ENCODE measurements around the gene PLK5. TPM values are rescaled to one million over a fixed set of nuclear protein-coding genes. Genes with fewer than 3 reads are reported as not detected.
"Not testable (repeated sequence)": the region's sequence is repeated elsewhere in the genome, so short reads cannot be mapped to it uniquely, and the experiment has no call there.

The PLK5 gene, protein sequence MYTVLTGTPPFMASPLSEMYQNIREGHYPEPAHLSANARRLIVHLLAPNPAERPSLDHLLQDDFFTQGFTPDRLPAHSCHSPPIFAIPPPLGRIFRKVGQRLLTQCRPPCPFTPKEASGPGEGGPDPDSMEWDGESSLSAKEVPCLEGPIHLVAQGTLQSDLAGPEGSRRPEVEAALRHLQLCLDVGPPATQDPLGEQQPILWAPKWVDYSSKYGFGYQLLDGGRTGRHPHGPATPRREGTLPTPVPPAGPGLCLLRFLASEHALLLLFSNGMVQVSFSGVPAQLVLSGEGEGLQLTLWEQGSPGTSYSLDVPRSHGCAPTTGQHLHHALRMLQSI
- not detected for total RNA-seq

DNA sequence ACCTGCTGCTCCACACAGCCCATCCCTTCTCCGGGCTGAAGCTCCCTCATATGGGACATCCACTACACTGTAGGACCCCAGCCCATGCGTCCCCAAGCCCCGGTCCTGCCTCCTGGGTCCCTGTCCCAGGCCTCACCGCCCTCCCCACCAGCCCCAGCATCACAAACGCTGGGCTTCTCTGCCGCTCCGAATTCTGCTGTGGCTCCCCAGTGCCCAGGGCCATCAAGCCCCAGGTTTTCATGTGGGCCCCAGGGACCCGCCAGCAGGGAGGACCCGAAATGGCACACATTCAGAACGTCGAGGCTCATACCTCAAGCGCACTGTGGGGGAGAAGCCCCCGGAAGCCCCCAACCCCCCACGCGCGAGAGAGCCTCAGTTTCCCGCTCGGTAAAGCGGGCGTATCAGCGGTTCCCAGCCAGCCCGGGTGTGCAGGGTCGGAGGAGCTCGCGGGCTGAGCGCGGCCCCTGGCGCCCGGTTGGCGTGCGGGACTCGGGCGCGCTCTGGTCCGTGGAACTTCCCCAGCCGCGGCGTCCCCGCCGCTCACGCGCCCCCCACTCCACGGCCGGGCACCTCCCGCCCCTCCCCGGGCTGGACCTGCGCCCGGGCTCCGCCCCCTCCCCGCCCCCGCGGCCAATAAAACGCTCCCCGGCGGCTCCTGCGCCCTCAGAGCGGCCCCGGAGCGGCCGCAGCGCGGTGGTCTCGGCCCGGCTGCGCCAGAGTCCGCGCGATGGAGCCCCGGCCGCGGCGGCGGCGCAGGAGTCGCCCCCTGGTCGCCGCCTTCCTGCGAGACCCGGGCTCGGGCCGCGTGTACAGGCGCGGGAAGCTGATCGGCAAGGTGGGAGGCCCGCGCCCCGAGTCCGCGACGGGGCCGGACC is at the start of gene PLK5:
Gene PLK5 (plus strand): TSS at position 666 of the 875 bp plus-strand sequence. CDS start 2,920 bp downstream, outside the sequence.
- no peak for DNase-seq
- H3K36me3 Mint-ChIP-seq (ENCODE audit: insufficient read depth), result no peaks in the 10 kb centered on the region
- H3K27me3 Mint-ChIP-seq (ENCODE audit: low read depth), result peaks cover 38% of the 10 kb centered on the region
- no peak within 1 kb of the TSS for H3K4me3 Mint-ChIP-seq
- ATAC-seq, result peak in 1 of 2 donors; percentile 36
- H3K4me1 Mint-ChIP-seq (ENCODE audit: low read depth), result peaks cover 7% of the 10 kb centered on the region
- H3K9me3 Mint-ChIP-seq, result no peaks in the 10 kb centered on the region

GRCh38 chr19:1474765-1475351 is 49.0 kb upstream of the PLK5 start:
- DNase-seq (no peak), ATAC-seq (no peak)
- Mint-ChIP-seq H3K9me3 (no peaks in the 10 kb centered on the region), H3K27me3 (ENCODE audit: low read depth) (peaks cover 2% of the 10 kb centered on the region), H3K4me3 (no peak overlapping the region), H3K4me1 (ENCODE audit: low read depth) (peaks cover 20% of the 10 kb centered on the region), H3K36me3 (ENCODE audit: insufficient read depth) (peaks cover 2% of the 10 kb centered on the region)

- no peak for DNase-seq
- peaks cover 17% of the 10 kb centered on the region for H3K4me1 Mint-ChIP-seq (ENCODE audit: low read depth)
- H3K36me3 Mint-ChIP-seq (ENCODE audit: insufficient read depth), result peaks cover 2% of the 10 kb centered on the region
- H3K4me3 Mint-ChIP-seq, result no peak overlapping the region
- H3K27me3 Mint-ChIP-seq (ENCODE audit: low read depth), result peaks cover 2% of the 10 kb centered on the region
- H3K9me3 Mint-ChIP-seq, result no peaks in the 10 kb centered on the region
- ATAC-seq, result no peak
Measured at GRCh38 chr19:1475751-1476437, 48.0 kb upstream of the PLK5 start.

DNA sequence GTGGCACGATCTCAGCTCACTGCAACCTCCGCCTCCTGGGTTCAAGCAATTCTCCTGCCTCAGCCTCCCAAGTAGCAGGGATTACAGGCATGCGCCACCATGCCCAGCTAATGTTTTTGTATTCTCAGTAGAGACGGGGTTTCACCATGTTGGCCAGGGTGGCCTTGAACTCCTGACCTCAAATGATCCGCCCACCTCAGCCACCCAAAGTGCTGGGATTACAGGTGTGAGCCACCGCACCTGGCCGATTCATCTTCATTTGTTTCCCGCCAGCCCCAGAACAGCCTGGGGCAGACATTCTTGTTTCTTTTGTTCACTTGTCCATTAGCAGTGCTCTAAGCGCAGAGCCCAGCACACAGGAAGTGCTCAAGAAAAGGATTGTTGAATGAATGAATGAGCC is 46.8 kb upstream of the PLK5 start:
- peak overlapping the region; percentile 69 for H3K4me3 Mint-ChIP-seq
- H3K9me3 Mint-ChIP-seq; DNase-seq; H3K27me3 Mint-ChIP-seq (ENCODE audit: low read depth); H3K36me3 Mint-ChIP-seq (ENCODE audit: insufficient read depth); ATAC-seq: not testable (repeated sequence)
- H3K4me1 Mint-ChIP-seq (ENCODE audit: low read depth), result peaks cover 15% of the 10 kb centered on the region

DNA sequence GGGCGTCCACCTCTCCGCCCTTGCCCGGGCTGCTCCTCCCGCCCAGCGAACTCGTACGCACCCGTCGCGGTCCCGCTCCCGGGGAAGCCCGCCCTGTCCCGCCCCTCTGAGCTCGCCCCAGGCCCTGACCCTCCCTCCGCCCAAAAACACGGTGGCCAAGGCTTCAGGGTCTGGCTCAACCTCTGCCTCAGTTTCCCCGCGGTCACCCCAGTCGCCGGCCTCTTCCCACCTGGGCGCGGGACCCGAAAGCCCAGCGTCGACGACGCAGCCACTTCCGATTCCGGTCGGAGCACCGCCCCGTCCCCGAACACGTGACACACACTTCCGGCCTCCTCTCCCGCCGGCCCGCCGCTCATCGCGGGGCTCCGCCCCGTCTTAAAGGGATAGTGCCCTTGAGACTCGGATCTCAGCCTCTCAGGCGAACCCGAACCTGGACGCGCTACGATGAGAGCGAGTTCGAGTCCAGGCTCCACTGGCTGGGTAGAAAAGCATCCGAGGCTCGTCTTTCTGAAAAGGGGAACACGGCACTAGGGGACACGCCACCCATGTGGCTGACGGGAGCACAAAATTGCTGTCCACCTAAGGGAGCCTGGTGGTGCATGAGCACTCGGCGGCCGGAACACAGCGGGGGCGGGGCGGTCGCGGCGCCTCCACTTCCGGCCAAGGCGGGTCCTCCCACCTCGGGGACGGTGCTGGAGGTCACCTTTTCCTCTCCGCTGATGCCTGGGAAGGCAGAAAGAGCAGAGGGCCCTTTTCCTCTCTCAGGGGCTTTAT is 44.8 kb upstream of the PLK5 start, which contains the start of gene C19orf25:
Gene C19orf25 (minus strand): TSS at position 282 of the 774 bp plus-strand sequence. CDS start 312 bp downstream, outside the sequence.
- H3K27me3 Mint-ChIP-seq (ENCODE audit: low read depth), result no peaks in the 10 kb centered on the region
- H3K36me3 Mint-ChIP-seq (ENCODE audit: insufficient read depth), result peaks cover 2% of the 10 kb centered on the region
- peaks cover 12% of the 10 kb centered on the region for H3K4me1 Mint-ChIP-seq (ENCODE audit: low read depth)
- peak; percentile 89 for DNase-seq
- no peaks in the 10 kb centered on the region for H3K9me3 Mint-ChIP-seq
- peak; percentile 97 to 99 for ATAC-seq
- H3K4me3 Mint-ChIP-seq, result peak within 1 kb of the TSS; percentile 96

DNA sequence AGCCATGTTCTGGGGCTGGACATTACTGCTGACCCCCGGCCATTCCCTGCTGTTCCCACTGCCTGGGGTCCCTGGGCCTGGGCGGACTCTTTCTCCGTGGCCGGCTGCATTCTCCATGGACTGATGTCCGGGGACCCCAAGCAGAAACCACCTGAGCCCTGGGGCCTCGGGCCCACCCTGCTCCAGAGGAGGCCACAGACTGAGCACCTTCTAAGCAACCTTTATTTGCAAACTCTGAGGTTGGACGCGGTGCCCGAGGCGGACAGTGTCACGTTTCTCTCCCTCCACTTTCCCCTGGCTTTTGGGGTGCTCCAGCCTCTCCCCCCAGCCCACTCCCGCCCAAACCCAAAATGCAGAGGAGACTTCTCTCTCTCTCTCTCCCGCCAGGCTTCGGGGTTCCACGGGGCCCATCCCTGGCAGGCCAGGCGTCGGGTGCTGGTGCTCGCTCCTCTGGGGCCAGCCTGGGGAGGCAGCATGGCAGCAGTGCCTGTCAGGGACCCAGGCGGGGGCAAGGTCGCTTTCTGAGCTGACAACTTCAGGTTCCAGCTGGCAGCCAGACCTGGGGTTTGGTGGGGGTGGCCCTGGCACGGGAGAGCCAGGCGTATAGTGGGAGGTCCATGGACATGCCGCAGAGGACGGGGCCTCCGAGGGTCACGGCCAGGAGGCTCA is 42.5 kb upstream of the PLK5 start:
- H3K4me1 Mint-ChIP-seq (ENCODE audit: low read depth), result peaks cover 10% of the 10 kb centered on the region
- H3K27me3 Mint-ChIP-seq (ENCODE audit: low read depth), result no peaks in the 10 kb centered on the region
- ATAC-seq, result no peak
- H3K4me3 Mint-ChIP-seq, result no peak overlapping the region
- peaks cover 2% of the 10 kb centered on the region for H3K36me3 Mint-ChIP-seq (ENCODE audit: insufficient read depth)
- no peak for DNase-seq
- H3K9me3 Mint-ChIP-seq, result no peaks in the 10 kb centered on the region

DNA sequence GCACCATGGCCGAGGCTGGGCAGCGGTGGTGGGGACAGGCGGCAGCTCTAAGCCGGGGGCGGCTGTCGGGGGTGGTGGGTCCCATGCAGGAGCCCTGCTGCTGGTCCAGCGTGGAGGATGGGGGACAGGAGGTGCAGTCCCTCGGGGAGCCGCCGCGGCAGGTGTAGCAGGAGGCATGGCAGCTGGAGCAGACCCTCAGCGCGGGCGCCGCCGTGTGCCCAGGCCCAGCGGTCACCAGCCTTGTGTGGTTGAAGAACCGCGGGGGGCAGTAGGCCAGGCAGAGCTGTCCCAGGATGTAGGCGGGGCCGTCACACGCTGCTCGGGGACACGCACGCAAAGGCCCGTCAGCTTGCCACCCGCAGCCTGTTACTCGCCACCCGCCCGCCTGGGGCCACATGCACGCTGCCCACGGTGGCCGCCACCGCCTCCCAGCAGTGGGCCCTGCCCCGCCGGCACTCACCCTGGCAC is 42.0 kb upstream of the PLK5 start:
- ATAC-seq (no peak), DNase-seq (no peak)
- Mint-ChIP-seq H3K27me3 (ENCODE audit: low read depth) (no peaks in the 10 kb centered on the region), H3K36me3 (ENCODE audit: insufficient read depth) (peaks cover 2% of the 10 kb centered on the region), H3K4me3 (no peak overlapping the region), H3K9me3 (no peaks in the 10 kb centered on the region), H3K4me1 (ENCODE audit: low read depth) (peaks cover 10% of the 10 kb centered on the region)

DNA sequence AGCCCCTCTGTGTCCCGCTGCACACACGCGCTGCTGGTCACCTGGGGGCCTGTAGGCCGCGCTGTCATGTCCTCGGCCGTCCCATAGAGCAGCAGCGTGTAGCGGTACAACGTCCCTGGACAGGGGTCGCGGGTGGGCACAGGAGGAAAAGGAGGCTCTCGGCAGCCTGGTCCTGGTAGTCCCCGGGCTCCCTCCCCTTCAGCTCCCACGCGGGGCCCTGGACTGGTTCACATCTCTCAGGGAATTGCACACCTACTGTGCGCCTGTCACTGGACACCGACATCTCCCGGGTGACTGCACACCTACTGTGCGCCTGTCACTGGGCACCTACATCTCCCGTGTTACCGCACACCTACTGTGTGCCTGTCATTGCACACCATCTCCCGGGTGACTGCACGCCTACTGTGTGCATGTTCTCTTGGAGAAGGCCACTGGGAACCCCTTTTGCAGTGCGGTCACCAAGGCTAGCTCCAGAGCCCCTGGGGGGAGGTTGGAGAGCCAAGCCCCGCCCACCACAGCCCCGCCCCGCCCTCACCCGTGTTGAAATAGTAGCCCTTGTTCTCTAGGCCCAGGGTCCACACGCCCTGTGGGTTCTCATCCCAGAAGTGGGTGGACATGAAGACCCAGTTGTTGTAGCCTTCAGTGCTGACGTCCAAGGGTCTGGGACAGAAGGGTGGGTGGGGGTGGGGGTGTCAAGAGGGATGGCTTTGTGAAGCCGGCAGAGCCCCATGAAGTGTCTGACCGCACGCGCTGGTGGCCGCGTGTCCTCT is 41.3 kb upstream of the PLK5 start:
- Mint-ChIP-seq H3K27me3 (ENCODE audit: low read depth) (no peaks in the 10 kb centered on the region), H3K9me3 (no peaks in the 10 kb centered on the region), H3K4me1 (ENCODE audit: low read depth) (peaks cover 6% of the 10 kb centered on the region), H3K36me3 (ENCODE audit: insufficient read depth) (peaks cover under 1% of the 10 kb centered on the region), H3K4me3 (no peak overlapping the region)
- no peak for DNase-seq
- no peak for ATAC-seq

DNA sequence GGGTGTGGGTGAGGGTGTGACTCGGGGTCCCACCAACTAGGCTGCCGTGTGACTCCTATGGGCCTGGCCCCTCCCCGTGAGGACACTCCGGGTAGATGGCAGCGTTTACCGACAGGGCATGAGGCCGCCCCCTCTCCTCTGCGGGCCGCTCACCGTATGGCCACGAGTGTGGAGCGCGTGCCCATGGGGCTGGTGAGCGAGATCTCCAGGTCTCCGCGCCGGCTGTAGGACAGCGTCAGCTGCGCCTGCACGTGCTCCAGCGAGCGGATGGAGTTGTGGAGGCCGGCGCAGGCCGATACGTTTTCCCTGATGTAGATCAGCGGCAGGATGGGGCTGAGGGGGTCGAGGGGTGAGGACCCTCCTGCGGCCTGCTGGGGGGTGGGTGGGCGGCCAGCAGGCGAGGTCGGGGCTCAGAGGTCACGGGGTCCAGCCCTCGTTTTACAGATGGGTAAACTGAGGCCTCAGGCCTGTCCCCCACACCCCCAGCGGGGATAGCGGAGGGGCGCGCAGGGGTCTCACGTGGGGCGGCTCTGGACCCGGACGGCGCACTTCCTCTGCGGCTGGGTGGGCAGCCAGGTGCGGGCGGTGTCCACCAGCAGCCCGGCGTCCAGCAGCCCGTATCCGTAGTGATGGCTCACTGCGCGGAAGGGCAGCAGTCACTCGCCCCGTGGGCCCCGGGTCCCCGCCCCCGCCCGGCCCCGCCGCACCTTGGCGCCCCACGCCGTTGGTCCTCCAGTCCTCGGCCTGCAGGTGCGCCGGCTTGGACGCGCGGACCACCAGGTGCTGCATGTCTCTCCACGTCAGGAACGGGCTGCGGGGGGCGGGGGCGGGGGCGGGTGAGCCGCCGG is 40.5 kb upstream of the PLK5 start:
- ATAC-seq (no peak), DNase-seq (no peak)
- no peak overlapping the region for H3K4me3 Mint-ChIP-seq
- H3K36me3 Mint-ChIP-seq (ENCODE audit: insufficient read depth), result no peaks in the 10 kb centered on the region
- H3K9me3 Mint-ChIP-seq, result no peaks in the 10 kb centered on the region
- no peaks in the 10 kb centered on the region for H3K27me3 Mint-ChIP-seq (ENCODE audit: low read depth)
- peaks cover 5% of the 10 kb centered on the region for H3K4me1 Mint-ChIP-seq (ENCODE audit: low read depth)

- no peaks in the 10 kb centered on the region for H3K9me3 Mint-ChIP-seq
- H3K4me3 Mint-ChIP-seq, result no peak overlapping the region
- peaks cover 5% of the 10 kb centered on the region for H3K4me1 Mint-ChIP-seq (ENCODE audit: low read depth)
Measured at GRCh38 chr19:1483979-1484428, 39.9 kb upstream of the PLK5 start.

GRCh38 chr19:1486720-1487575 is 36.9 kb upstream of the PLK5 start:
- H3K9me3 Mint-ChIP-seq, result no peaks in the 10 kb centered on the region
- no peak overlapping the region for H3K4me3 Mint-ChIP-seq
- ATAC-seq, result no peak
- H3K36me3 Mint-ChIP-seq (ENCODE audit: insufficient read depth), result no peaks in the 10 kb centered on the region
- no peak for DNase-seq
- H3K4me1 Mint-ChIP-seq (ENCODE audit: low read depth), result peaks cover 11% of the 10 kb centered on the region
- no peaks in the 10 kb centered on the region for H3K27me3 Mint-ChIP-seq (ENCODE audit: low read depth)

More at GRCh38 chr19:1483979-1484428, 39.9 kb upstream of the PLK5 start:
- no peak for DNase-seq
- no peaks in the 10 kb centered on the region for H3K36me3 Mint-ChIP-seq (ENCODE audit: insufficient read depth)
- no peak for ATAC-seq
- H3K27me3 Mint-ChIP-seq (ENCODE audit: low read depth), result no peaks in the 10 kb centered on the region
